NB4 (cell line): Measurements from ENCODE around the gene PSTPIP2.

Source experiments
- CTCF ChIP-seq: IDR thresholded peaks from one replicate; pipeline ENCODE4 v1.5.1; 2012; ENCODE audit warnings: low read depth, low read length
- MAX ChIP-seq: IDR thresholded peaks from 2 replicates; pipeline ENCODE4 v1.6.1; 2011; ENCODE audit warnings: low read depth, low read length

- TF ChIP-seq CTCF, result no peak
- no peak for TF ChIP-seq MAX
Measured at GRCh38 chr18:45958027-45958426, 114.0 kb downstream of the PSTPIP2 start.
